Measurements from ENCODE around the gene MTX1.
"Not testable (repeated sequence)": the region's sequence is repeated elsewhere in the genome, so short reads cannot be mapped to it uniquely, and the experiment has no call there.

The MTX1 gene

DNA sequence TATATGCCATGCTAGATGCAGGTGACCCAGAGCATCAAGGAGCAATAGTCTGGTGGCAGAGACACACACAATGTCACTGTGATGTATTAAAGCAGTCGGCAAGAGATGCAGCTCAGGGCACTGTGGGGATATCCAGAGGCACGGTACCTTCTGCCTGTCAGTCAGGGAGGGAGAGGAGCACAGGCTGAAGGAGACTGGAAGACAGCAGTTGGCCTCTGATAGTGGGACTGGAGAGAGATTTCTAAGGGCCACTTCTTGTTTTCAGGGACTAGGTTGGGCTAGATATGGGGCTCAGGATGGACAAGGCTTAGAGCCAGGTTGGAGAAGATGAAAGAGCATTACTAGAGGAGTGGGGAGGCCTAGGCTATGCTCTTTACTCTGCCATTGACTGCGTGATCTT lies 22.8 kb downstream of the MTX1 start:
- not testable (repeated sequence) for DNase-seq (ENCODE audit: low spot score); FAIRE-seq

DNA sequence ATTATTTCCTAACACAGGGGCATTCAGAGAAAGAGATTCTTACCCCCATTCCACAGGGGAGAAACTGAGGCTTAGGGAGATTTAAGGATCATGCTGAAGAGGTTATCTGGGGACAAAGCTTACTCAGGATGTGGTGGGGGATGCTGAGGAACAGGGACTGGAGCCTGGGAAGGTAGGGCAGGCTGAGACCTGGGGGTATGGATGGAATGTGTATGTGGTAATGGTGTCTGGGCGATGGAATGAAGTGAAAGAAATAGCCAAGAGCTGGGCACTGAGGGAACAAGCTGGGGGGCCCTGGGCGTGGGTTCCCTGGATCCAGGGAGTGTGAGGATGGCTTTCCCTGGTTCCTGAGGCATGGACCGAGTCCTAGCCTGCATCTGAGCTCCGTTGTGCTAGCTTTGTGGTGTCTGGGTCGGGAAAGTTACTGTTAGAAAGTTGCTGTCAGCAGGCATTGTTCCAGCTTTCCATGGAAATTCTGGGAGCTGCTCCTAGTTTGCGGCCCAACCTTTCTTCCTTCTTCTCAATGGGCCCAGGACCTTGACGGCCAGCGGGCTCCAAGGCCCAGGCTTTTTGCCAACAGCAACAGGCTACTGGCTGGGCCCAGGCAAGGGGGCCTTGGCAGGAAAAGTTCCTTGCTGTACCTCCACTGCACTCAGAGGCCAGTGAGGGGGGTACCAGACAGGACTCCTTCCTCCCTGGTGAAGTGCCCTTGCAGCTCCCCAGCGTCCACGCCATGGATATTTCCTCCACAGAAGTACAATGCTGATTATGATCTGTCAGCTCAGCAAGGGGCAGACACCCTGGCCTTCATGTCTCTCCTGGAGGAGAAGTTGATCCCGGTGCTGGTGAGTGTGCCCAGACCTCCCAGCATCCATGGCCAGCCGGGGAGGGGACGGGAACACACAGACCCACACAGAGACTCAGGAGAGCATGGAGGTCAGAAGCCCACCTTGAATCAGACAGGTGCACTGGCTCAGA lies 23.8 kb downstream of the MTX1 start:
- not testable (repeated sequence) for DNase-seq (ENCODE audit: low spot score); FAIRE-seq

DNA sequence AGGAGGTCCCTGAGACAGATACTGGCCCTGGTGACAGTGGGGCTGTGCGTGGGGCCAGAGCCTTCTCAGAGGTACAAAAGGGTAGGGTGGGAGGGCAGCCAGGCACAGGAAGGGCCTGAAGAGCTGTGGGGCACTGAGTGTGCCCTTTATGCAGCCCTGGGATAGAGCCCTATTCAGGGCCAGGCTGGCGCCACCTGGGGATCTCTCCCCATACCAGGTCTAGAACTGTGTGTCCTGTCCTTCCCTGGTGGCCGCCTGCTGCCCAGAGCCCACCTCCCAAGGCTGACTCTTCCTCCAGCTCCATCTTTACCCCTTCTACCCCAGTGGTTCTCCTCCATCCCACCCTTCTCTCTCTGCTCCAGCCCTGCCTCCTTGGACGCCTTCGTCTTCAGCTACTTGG lies 25.0 kb downstream of the MTX1 start:
- not testable (repeated sequence) for DNase-seq (ENCODE audit: low spot score); FAIRE-seq

DNA sequence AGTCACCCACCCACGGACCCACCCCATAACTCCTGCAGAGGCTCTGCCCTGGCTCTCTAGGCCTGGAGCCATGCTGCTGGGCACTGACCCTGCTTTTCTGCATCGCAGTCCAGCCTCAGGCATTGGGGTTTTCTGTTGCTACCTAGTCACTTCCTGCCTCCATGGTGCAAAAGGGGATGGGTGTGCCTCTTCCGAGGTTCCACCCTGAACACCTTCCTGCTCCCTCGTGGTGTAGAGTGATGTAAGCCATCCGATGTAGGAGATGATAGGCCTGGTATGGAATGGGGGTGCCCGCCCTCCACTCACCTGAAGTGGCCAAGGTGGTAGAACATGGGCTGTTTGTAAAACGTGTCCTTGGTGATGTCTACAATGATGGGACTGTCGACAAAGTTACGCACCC lies 26.9 kb downstream of the MTX1 start:
- not testable (repeated sequence) for FAIRE-seq; DNase-seq (ENCODE audit: low spot score)

DNA sequence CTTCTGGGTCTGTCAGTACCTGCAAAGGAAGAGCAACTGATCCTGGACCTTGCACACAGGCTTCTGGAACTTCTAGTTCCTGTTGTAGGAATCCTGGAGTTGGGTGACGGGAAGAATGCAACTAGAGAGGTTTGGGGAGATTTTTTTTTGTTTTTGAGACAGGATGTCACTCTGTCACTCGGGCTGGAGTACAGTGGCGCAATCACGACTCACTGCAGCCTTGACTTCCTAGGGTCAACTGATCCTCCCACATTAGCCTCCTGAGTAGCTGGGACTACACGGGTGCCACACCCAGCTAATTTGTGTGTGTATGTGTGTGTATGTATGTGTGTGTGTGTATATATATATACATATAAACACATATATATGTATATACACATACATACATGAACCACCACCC lies 28.0 kb downstream of the MTX1 start:
- DNase-seq (ENCODE audit: low spot score) (no peak), FAIRE-seq (no peak)

DNA sequence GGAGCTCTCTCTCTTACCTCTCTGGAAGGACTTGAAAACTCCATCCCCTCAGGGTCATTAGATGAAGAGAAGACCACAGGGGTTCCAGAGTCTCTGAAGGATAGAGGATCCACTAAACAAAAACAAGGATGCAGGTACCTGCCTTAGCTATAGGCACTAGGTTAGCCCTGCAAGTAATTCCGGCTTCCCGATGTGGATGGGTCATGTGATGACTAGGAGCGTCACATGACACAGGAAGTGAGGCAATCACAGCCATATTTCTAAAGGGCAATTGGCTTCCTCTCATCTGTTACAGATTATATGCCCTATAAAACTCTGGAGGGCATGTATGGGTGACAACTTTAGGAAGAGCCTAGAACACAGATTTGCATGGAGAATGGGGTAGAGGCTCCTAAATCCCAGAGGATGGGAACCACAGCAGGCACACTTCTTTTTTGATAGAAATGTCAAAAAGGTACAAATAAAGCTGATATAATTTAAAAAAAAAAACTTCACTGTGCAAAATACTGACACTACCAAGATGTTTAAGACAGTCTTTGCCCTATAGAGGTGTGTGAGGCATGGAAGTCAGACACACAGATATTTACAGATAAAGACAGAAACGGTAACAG lies 32.7 kb downstream of the MTX1 start:
- DNase-seq (ENCODE audit: low spot score) (peak; percentile 65), FAIRE-seq (no peak)

DNA sequence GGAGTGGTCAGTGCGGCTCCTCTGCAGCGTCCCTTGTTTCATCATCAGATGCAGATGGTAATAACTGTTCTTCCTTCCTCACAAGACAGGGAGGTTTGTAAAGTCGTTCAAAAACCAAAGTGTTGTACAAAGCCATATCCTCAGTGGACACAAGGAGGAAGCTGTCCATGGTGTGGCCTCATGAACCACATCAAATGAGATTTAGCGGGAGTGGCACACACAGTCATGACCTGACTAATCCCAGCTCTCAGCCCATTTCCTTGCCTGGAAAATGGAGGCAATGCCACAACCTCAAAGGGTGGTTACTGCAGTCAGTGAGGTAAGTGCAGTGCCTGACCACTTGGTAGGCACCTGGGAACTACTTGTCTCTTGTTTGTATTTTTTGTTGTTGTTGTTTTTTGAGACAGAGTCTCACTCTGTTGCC lies 33.4 kb downstream of the MTX1 start:
- FAIRE-seq (no peak), DNase-seq (ENCODE audit: low spot score) (peak; percentile 7)

DNA sequence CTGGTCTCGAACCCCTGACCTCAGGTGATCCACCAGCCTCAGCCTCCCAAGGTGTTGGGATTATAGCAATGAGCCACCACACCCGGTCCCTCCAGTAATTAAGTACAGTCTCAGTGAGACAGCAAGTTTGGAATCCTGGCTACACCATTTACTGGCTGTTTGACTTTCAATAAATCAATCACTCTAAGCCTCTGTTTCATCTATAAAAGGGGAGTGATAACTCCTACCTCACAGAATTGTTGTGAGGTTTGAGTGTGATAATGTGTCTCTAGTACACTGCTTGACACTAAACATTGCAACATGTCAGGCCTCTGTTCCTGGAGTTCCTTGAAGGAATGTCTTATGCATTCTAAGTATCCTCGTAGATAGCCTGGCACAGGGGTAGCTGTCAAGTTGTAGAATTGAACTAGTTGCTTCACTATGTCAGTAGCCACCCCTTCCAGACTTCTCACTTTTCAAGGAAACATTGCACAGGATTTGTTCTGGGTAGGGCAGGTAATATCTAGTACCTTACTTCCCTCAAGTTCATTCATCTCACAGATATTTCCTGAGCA lies 34.4 kb downstream of the MTX1 start:
- FAIRE-seq, result no peak
- no peak for DNase-seq (ENCODE audit: low spot score)

DNA sequence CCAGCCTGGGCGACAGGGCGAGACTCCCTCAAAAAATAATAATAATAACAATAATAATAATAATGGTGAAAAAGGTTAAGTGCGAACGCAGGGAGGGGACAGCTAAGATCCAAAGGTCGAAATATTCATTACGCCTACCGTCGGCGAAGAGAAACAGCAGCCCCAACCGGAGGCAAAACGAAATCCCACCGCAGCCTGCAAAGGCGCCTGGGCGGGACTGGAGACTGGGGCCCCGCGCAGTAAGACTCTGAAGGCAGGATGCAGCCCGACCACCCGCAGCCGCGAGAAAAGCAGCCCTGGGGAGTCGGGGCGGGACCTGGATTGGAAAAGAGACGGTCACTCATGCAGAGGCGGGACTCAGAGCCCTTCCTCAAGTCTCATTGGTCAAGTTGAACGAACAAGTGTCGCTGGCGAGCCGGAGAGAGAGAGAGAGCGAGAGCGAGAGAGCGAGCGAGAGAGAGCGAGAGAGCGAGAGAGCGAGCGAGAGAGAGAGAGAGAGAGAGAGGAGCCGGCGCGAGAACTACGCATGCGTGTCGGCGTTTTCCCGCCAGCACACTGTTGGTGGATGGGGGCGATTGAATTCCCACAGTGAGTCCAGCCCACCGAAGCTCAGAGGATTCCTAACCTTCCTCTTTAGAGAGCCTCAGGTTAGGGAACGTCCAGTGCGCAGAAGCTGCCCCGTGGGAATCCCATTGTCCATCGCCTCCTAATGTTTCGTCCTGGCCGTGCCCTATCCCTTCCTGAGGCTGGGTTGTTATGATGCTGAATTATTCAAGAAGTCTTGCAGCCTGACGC lies 36.1 kb downstream of the MTX1 start:
- DNase-seq (ENCODE audit: low spot score) (peak; percentile 95), FAIRE-seq (peak; percentile 74)

DNA sequence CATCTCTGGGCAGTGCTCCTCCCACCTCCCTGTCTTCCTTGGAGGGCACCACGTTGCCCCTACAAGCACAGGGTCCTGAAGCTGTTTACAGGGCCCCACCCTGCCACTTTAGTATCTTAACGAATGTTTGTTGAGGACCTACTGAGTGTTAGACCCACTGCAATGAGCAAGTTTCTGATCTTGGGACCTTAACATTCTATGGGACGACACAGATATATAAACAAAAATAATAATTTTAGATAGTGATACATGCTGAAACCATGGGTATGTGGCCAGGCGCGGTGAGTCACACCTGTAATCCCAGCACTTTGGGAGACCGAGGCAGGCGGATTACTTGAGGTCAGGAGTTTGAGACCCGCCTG lies 36.6 kb downstream of the MTX1 start:
- DNase-seq (ENCODE audit: low spot score) (no peak), FAIRE-seq (no peak)

DNA sequence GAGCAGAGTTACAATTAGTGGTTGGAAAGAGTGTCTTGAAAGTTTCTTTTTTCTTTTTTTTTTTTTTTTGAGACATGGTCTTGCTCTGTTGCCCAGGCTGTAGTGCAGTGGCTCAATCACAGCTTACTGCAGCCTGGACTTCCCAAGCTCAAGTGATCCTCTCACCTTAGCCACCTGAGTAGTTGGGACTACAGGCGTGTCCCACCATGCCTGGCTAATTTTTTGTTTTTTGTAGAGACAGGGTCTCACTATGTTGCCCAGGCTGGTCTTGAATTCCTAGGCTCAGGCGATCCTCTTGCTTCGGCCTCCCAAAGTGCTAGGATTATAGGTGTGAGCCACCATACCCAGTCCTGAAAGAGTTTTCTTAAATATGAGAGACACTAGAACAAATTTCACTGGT lies 38.3 kb downstream of the MTX1 start:
- not testable (repeated sequence) for DNase-seq (ENCODE audit: low spot score); FAIRE-seq

DNA sequence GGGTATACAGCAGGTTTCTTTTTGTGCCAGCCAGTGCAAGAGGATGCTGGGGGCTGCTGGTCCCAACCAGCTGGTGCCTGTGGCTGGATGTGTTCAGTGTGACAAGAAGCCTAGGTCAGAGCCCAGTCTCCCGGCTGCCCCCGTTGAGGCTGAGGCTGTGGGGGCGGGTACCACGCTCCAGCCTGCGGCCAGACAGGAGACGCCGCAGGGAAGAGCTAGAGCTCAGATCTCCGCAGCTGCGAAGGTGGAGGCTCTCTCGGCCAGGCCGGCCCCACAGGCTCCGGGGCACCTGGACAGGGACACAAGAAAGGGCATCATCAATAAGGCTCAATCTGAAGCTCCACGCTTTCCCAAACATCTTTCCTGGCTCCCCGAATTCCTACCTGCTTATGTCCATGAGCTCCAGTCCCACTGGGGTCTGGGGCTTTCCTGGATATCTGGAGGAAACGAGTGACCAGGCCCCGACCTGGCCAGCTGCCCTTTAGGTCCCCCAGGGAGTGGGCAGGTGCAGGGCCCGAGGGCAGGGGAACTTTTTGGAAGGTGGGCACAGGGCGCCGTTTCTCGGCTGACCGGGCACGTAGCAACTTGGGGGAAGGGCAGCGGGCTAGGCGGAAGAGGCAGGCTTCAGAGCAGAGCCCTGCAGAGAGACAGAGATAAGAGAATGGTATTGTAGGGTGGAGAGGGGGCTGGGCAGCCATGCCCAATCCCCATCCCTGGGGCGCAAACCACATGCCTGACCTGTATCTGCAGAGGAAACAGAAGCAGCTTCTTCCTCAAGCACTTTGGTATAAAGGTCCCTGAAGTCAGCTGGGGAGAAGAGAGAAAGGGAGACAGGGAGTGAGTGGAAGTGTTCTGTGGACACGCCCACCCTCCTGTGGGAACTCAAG lies 39.4 kb downstream of the MTX1 start:
- no peak for FAIRE-seq
- DNase-seq (ENCODE audit: low spot score), result no peak

DNA sequence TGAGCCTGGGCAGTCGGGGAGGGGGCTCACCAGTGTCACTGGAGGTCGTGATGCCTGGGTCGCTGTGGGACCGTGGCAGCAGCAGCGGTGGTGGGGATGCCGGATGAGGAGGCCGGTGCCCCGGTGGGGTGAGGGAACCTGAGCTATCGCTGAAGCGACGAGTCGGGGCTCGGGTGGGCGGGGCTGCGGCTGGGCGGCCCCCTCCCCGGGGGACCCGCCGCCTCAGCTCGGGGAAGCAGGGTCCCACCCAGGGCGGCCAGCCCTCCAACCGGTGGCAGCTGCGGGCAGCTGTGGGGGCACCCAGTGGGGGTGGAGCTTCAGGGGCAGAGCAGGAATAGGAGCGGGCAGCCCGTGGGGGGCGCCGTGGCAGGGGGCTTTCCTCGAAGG lies 41.7 kb downstream of the MTX1 start:
- DNase-seq (ENCODE audit: low spot score), result no peak
- no peak for FAIRE-seq

DNA sequence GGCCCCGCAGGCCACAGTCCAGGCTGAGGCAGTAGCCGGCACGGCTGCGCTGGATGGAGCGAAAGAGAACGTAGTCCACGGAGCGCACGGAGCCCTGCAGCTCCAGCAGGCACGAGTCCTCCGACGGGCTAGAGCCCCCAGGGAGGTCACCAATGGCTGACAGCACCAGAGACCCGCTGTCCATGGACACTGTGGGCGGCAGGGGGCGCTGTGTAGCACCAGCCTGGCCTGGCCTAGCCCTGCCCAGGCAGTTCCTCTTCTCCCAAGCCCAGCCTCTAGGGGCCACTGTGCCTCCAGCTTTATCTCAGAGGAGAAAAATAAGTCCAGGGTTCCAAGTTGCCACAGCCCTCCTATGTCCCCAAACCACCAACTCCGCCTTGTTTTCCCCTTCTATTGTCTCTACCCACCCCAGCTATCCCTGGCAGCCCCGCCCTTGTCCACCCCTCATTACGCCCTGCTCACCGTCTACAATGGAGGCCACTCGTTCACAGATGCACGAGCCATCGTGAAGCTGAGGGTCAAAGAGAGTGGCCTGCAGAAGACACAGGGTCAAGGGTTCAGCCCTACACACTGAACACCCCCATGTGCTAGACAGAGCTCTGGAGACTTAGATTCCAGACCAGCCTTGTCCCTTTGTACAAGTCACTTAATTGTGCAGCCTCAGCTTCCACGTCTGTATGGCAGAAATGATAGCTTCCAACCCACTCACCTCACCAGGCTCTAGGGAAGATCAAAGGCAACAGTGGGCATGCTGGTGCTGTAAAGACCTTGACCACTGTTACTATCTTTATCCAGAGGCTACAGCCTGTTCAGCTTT lies 42.3 kb downstream of the MTX1 start:
- DNase-seq (ENCODE audit: low spot score) (peak; percentile 83), FAIRE-seq (no peak)

DNA sequence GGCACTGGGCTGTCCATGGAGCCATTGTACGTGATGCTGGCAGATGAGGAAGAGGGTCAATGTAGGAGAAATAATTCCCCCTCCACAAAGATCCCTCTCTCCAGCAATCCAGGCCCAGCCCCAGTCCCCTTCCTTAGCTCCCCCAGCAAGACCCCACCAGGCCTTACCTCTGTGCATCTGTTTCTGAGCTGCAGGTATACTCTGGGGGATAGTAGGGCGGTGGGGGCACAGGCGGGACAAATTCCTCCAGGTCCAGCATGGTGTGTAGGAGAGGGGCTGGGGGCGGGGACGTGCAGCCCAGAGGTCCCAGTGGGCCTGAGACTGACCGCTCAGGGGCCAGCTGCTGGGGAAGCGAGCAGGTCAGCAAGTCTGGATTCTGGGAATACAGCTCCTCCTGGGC lies 43.1 kb downstream of the MTX1 start:
- FAIRE-seq, result no peak

DNA sequence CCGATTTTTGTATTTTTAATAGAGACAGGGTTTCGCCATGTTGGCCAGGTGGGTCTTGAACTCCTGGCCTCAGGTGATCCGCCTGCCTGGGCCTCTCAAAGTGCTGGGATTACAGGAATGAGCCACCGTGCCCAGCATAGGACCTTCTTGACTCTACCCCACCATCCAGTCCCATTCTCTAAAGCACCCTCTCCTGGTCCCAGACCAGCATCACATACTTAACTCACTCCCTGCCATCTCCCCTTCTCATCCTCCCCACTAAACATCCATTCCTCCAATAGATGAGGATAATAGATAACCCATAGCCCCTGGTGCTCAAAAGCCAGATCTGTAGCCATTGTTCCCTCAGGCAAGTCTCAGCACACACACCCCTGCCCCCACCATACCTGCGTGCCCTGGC lies 44.7 kb downstream of the MTX1 start:
- no peak for DNase-seq (ENCODE audit: low spot score)
- FAIRE-seq, result no peak

More for the DNA sequence above, 43.1 kb downstream of the MTX1 start:
- no peak for DNase-seq (ENCODE audit: low spot score)

DNA sequence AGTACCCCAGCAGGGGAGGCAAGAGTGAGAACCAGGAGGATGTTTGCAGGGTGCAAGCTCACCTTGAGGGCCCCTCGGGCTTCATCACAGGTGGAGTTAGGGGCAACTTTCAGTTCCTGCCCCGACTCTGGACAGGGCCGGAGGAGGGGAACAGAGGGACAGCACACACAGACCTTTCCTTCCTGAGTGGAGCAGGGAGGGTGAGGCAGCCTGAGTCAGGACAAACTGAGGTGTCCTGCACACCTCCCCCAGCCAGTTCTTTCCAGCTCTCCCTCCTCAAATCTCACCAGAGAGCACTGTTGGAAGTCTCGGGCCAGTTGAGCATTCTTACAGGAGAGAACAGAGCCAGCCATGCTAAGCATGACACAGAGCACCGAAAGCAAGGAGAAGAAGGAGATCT lies 45.3 kb downstream of the MTX1 start:
- DNase-seq (ENCODE audit: low spot score), result peak; percentile 14
- no peak for FAIRE-seq

DNA sequence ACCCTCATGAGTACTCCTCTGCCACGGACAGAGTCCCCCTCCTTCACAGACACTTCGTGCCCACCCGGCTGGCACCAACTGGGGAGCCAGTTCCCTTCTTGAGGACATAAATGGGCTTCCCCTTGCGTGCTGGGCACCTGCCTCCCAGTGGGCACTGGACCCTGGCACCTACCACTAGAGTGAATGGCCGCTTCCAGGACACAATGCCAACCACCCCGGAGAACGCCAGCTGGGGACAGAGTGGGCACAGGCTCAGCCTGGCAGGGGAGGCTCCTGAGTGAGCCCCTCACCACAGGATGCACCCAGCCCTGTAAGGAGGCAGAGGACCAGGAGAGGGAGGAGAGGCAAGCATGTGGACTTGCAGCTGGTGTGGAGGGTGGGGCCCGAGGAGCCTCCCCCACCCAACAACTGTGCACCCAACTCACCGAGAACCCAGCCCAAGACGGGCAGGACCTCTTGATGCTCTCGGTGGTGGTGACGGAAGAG lies 45.8 kb downstream of the MTX1 start:
- FAIRE-seq, result no peak
- no peak for DNase-seq (ENCODE audit: low spot score)

DNA sequence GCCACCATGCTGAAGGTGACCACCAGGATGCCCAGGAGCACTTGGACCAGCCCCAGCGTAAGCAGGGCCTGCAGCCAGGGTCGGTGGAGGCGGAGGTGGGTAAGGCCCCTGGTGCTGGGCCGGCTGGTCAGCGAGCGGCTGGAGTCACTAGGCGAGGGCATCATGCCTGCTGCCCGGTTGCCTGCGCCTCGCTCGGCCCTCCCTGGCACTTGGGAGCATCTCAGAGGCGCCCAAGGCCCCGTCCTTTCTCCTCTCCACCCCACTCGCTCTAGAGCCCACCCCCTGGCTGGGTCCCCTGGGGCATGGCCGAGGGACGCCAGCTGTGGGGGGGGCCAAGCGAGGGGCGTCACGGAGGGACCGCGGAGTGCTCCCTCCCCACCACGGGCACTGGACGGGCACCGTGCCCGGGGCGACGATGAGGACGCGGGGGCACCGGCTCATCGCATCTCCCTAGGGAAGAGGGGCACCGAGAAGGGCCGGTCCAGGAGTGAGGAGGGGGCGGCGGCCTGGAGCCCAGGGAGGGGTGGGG lies 46.3 kb downstream of the MTX1 start:
- FAIRE-seq, result no peak
- no peak for DNase-seq (ENCODE audit: low spot score)
